SU-DHL-6 (cell line): ENCODE data around the gene TTLL1.

ENCODE experiments used
- CTCF ChIP-seq: fragments of 200-600 bp; sonication (generic); IDR thresholded peaks from one replicate; pipeline ENCODE4 v1.5.1; 2017; ENCODE audit warnings: antibody characterized with exemption, mild to moderate bottlenecking, low read length, moderate library complexity; ENCODE audit not compliant: insufficient read depth, poor library complexity, severe bottlenecking
- EZH2phosphoT487 ChIP-seq: fragments of 200-600 bp; sonication (generic), shearing (Covaris generic); conservative IDR thresholded peaks from 2 replicates; pipeline ENCODE4 v1.6.1; 2018; ENCODE audit warnings: mild to moderate bottlenecking, antibody characterized with exemption, low read length, moderate library complexity, mixed read lengths

GRCh38 chr22:43008509-43008908 is 80.7 kb downstream of the TTLL1 start:
- TF ChIP-seq CTCF = no peak
- no peak for TF ChIP-seq EZH2phosphoT487
